Measurements from ENCODE around the gene TMEM132C.

Gene TMEM132C

GRCh38 chr12:128619263-128619662, 352.3 kb downstream of the TMEM132C start:
- no peak for DNase-seq

DNA sequence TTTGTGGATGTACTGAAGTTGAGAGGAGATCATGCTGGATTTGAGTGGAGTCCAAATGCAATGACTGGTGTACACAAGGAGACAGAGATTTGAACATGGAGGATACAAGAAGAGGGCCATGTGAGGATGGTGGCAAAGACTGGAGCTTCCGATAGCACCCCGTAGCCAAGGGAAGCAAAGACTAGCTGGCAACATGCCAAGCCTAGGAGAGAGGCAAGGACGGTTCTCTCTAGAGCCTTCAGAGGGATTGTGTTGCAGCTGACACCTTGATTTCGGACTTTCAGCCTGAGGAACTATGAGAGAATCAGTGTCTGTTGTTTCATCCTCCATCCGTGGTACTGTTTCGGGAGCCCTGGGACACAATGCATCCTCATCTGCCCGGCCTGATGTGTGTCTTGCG, 354.3 kb downstream of the TMEM132C start:
- no peak for DNase-seq

GRCh38 chr12:128623748-128624147, 356.8 kb downstream of the TMEM132C start:
- no peak for DNase-seq

- DNase-seq = no peak
Observed at GRCh38 chr12:128626808-128627320, 359.9 kb downstream of the TMEM132C start.

DNA sequence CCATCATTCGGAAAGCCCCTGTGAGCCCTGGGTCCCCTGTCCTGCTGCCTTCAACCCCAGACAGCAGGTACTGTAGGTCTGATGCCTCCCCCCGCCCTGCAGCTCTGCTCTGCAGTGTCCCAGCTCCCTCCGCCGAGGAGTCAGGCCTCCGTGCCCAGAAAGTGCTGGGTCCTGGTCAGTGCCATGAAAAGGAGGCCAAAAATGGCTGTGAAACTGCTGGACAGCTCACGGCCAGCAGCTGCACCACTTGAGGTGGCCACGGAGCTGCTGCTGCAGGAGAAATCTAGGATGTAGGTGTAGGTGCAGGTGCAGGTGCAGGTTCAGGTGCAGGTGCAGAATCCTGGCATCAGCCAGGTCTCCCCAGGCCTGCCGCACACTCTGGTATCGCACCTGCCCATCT, 360.7 kb downstream of the TMEM132C start:
- no peak for DNase-seq

DNA sequence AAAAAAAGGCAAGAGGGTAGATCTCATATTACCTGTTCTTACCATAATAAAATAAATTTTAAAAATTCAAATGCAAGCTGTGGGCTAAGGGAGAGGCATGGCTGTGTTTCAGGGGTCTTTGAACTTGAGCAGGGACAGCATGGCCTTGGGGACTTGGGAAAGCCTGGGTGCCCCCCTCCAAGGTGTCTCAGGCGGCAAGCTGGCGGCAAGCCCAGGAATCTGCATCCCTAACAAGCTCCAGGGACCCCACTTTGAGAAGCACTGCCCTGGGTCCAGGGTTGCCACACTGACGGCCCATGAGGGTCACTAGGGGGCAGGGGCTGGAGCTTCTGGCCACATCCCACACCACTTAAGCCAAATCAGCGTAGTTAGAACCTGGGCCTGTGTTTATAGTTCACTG, 363.0 kb downstream of the TMEM132C start:
- DNase-seq = no peak

DNA sequence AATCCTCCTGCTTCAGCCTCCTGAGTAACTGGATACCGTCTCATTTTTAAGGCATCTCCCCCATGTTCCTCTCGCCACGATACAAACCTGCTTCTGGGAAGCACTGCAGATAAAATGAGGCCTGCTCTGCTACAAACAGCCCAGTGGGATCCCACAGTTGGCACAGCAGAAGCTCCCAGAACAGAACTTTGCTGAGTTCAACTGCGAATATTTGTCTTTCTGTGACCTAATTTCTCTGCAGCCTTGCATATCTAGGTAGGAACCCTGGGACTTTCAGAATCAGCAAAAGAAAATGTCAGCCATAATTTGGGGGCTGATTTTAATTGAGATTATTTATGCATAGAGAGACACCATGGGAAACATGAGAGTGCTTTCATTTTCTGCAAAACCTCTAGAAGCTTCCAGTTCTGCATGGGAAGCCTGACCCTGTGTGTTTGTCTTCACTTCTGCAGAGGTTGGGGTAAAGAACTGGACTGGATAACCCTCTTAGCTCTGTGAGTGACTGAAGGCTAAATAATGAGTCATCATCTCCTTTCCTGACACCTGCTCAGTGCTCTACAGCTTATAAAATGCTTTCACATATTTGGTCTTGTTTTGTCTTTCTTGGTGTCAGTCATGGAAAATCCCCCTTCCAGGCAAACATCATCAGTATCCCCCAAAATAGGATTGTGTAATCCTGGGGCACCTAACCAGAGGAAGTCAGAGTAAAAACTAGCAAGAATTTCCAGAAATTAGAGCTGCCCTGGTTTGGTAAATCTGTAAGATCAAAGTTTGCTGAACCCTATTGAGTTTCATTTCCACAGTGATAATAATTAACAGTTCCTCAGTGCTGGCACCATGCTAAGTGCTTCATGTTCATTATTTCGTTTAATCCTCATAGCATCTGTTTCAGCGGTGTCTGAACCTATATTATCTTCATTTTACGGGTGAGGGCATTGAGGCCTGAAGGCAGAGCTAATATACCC, 371.0 kb downstream of the TMEM132C start:
- no peak for DNase-seq

GRCh38 chr12:128639089-128639488, 372.1 kb downstream of the TMEM132C start:
- DNase-seq = no peak

DNA sequence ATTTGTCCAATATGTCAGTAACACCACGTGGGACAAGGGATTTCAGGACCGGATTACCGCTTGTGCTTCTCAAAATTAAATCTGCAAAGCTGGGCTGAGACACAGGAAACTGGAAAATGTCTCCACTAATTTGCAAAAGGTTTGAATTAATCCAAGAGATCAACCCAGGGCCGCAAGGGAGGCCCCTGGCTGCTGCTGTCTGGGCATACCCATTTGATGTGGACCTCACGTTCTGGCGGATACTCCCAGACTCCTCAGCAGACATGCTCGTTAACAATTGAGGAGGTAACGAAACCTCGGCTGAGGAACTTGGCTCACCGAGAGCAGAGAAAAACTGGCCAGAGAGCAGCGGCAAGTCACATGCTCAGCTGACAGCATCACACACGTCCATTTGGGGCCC, 376.2 kb downstream of the TMEM132C start:
- DNase-seq = no peak

DNA sequence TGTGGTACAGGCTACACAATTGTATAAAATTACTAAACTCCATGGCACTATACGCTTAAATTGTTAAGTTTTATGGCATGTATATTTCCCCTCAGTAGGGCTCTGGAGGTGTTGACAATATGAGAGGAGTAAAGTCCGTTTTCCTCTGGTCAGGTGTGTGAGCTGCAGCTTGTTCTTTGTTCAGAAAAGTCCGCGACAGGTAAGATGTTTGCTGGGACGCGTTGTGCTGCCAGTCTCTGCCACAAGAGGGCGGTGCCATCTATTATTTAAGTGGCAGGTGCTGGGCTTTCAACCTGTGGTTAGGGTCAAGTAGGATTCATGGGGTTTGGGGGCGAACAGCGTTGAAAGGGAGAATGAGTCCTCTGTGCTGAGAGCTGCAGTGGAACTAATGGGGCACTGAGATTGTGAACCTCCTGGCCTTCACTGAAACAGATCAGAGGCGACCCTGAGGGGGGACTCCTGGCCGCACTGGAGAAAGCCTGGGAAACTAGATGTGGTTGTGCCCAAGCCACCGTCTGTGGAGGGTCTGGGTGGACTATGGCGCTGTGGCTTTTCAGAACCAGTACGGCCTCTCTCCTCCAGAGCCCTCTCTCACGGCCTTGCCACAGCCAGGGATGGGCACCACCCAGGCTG, 377.8 kb downstream of the TMEM132C start:
- DNase-seq = no peak

GRCh38 chr12:128649902-128650301, 382.9 kb downstream of the TMEM132C start:
- no peak for DNase-seq

- no peak for DNase-seq
Observed at GRCh38 chr12:128652136-128652751, 385.3 kb downstream of the TMEM132C start.

DNA sequence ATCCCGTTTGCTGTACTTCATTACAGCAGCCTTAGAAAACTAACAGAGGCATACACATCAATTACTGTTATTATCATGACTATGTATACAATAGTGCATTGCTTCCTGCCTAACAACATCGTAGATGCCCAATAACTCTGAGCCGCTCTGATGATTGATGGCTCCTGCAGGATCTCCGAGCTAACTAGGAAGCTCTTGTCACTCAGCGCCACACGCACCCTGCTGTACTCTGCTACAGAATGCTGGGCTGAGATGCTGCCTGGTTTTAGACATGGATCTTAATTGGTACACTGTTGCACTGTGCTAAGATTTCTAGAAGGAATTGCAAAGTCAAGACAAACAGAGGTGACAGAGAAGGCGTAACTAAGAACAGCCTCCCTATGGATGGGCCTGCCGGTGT, 387.5 kb downstream of the TMEM132C start:
- DNase-seq = no peak

DNA sequence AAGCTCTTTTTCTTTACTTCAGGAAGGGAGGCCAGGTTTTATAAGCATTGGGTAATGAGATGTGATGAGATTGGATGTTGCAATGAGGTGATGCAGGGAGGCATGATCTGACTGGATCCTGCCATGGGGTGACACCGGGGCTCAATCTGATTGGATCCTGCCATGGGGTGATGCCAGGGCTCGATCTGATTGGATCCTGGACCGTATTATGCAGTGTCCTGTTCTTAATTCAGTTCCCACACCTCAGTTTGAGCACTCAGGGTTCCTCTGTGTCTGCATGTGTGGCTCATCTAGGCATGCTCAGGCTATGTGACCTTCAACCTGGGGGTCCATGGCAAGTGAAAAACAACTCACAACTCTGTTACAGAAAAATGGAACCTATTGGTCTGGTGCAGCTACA, 390.4 kb downstream of the TMEM132C start:
- DNase-seq = no peak

DNA sequence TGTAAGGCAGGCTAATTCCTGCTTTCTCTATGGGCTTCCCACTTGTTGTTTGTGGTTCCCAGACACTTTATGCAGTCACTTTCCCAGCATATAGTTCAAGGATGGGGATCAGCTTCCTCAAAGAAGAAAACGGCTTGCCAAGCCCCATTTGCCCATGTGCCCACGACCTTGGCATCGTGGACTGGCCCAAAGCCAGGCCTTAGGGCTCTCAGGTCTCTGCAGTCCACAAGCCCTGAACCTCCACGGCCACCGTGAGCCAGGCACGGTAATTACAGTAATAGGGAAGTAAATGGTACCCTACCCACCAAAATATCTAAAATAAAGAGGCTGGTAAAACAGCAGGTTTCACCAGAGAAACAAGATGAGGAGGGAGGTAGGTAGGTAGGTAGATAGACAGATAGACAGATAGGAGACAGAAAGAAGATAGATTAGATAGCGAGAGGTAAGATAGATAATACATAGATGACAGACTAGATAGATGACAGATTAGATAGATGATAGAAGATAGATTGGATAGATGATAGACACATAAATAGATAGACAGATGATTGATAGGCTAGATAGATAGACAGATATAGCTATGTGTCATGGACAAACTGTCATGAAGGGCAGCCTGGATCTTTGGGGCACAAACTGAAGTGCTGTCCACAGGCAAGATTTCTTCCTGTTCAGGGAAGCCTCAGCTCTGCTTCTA, 393.7 kb downstream of the TMEM132C start:
- DNase-seq = no peak

- DNase-seq = peak; percentile 52
Observed at GRCh38 chr12:128661226-128661569, 394.2 kb downstream of the TMEM132C start.

DNA sequence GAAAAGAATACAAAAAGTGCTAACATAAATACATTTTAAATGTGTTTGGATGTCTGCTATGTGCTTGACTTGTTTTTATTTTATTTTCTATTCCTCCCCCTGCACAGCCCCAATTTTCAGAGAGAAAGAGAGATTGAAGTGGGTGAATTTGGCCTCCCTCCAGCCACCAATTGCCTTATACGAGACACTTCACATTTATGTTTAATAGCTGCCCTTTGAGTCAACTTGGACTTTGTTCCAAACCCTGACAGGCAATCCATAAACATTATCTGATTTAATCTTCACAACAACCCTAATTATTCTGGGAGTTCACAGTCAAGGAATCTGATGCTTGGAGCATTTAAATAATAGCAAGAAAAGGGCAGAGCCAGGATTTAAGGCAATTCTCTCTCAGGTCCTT, 395.1 kb downstream of the TMEM132C start:
- DNase-seq = peak; percentile 81

GRCh38 chr12:128664501-128664900, 397.5 kb downstream of the TMEM132C start:
- no peak for DNase-seq

GRCh38 chr12:128667193-128667592, 400.2 kb downstream of the TMEM132C start:
- no peak for DNase-seq

DNA sequence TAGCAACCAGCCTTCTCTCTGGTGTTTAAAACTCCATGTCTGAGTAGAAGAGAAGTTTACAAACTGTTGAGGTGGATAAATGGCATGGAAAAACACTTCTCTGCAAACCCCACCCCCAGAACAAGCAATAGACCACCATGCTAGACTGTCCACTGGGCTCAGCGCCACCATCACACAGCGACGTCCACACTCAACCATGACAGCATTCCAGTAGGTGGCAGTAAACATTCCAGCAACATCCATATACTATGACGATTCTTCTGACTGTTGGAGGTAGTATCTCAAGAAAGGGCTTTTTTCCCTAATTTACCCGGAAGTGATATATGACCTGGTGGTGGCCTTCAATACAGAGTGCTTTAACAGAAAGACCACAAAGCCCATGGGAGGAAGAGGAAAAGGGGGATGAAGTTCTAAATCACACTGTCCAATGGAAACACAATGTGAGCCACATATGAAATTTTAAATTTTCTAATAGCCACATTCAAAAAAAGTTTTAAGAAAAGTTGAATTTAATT, 404.6 kb downstream of the TMEM132C start:
- DNase-seq = no peak

GRCh38 chr12:128672428-128672827, 405.5 kb downstream of the TMEM132C start:
- DNase-seq = no peak

- DNase-seq = no peak
Observed at GRCh38 chr12:128672893-128673292, 405.9 kb downstream of the TMEM132C start.

DNA sequence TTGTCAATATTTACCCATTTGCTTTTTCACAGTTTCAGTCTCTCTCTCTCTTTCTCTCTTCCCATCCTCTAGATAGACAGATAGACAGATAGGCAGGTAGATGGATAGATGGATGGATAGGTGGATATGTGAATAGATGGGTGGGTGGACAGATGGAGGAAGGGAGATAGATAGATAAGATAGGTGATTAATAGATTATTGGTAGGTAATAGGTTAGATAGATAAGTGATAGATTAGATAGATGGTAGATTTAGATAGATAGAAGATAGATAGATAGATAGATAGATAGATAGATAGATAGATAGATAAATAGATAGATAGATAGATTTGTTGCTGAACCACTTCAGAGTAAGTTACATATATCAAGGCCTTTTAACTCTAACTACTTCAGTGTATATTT, 408.6 kb downstream of the TMEM132C start:
- DNase-seq = no peak

All from NCI-H1092 (cell line).